T-cell (primary cell): ENCODE measurements around the gene WDR45B. TPM values are rescaled to one million over a fixed set of nuclear protein-coding genes. Genes with fewer than 3 reads are reported as not detected.

Experiments
- ATAC-seq, 4 experiments: fragments of 200-7000 bp in 3 of 4; fragments of 150-1000 bp in 1 of 4; cut with Tn5 transposase; replicated peaks in 1 of 4; 1 replicate in 3 of 4; 2 replicates in 1 of 4; pipeline ENCODE4 v1.10.0; 2021; ENCODE audit warnings: moderate library complexity in 3 of 4, mild to moderate bottlenecking in 2 of 4, moderate number of reproducible peaks in 1 of 4
- CTCF ChIA-PET, 2 donors: fragments of 300-600 bp; sonication (Branson Sonifier 250); formaldehyde crosslinking; loops; one replicate each; lab custom pipeline; 2022; ENCODE audit warnings: antibody characterized with exemption in 2 of 2; lab: Charles Lee
- POLR2A ChIA-PET, 2 donors: fragments of 300-600 bp; sonication (Branson Sonifier 250); formaldehyde crosslinking; loops; one replicate each; lab custom pipeline; 2022; ENCODE audit warnings: antibody characterized with exemption in 2 of 2; lab: Charles Lee
- DNase-seq, 35 experiments: peaks; one replicate each; pipeline versions ENCODE4 v3.0.0 to v3.0.0-alpha.2; 2013 to 2023
- H3K27ac ChIP-seq: one replicate; pipeline ENCODE4 v1.5.1; 2013; ENCODE audit warnings: low read length
- H3K27me3 ChIP-seq, 2 experiments: replicated peaks in 1 of 2; 1 replicate in 1 of 2; 2 replicates in 1 of 2; pipeline versions ENCODE4 v1.6.1 to v1.7.0; 2013; ENCODE audit warnings: low read length in 1 of 2, mixed read lengths in 1 of 2; ENCODE audit not compliant: control insufficient read depth in 2 of 2, insufficient read depth in 2 of 2; ENCODE audit errors: extremely low read depth in 1 of 2
- H3K36me3 ChIP-seq, 2 donors: 1 replicate in 1 of 2; 2 replicates in 1 of 2; pipeline versions ENCODE4 v1.6.1 to v1.7.0; 2013; ENCODE audit warnings: low read length in 1 of 2; ENCODE audit not compliant: control insufficient read depth in 2 of 2, insufficient read depth in 1 of 2; ENCODE audit errors: extremely low read depth in 1 of 2
- H3K4me1 ChIP-seq, 2 experiments: 1 replicate in 1 of 2; 2 replicates in 1 of 2; pipeline versions ENCODE4 v1.6.1 to v1.7.0; 2013; ENCODE audit warnings: low read length in 2 of 2, mixed read lengths in 1 of 2; ENCODE audit not compliant: insufficient read depth in 2 of 2, control insufficient read depth in 1 of 2; ENCODE audit errors: extremely low read depth in 1 of 2
- H3K4me3 ChIP-seq, 2 donors: 1 replicate in 1 of 2; 2 replicates in 1 of 2; pipeline versions ENCODE4 v1.5.1 to v1.7.0; 2013; ENCODE audit warnings: mild to moderate bottlenecking in 2 of 2, low read length in 1 of 2, moderate library complexity in 1 of 2; ENCODE audit not compliant: control insufficient read depth in 1 of 2; ENCODE audit errors: extremely low read depth in 1 of 2
- H3K9me3 ChIP-seq: 2 replicates; pipeline ENCODE4 v1.7.0; 2013
- H3K27ac Mint-ChIP-seq, 2 donors: one replicate each; pipeline ENCODE4 v1.8.0; 2020 to 2021; ENCODE audit warnings: mild to moderate bottlenecking in 2 of 2, mixed read lengths in 2 of 2
- H3K27me3 Mint-ChIP-seq, 2 donors: one replicate each; pipeline ENCODE4 v1.8.0; 2021 to 2022; ENCODE audit warnings: mixed read lengths in 2 of 2
- H3K36me3 Mint-ChIP-seq: one replicate; pipeline ENCODE4 v1.8.0; 2021; ENCODE audit warnings: mixed read lengths
- H3K4me1 Mint-ChIP-seq, 3 donors: one replicate each; pipeline ENCODE4 v1.8.0; 2020 to 2022; ENCODE audit warnings: mixed read lengths in 3 of 3, mild to moderate bottlenecking in 1 of 3
- H3K4me3 Mint-ChIP-seq, 3 donors: one replicate each; pipeline ENCODE4 v1.8.0; 2020 to 2022; ENCODE audit warnings: mild to moderate bottlenecking in 3 of 3, mixed read lengths in 3 of 3, moderate library complexity in 3 of 3
- H3K9me3 Mint-ChIP-seq, 3 donors: one replicate each; pipeline ENCODE4 v1.8.0; 2020 to 2022; ENCODE audit warnings: mixed read lengths in 3 of 3
- WGBS: methylation state at CpG from one replicate; pipeline ENCODE4 v1.1.5; 2013; ENCODE audit warnings: missing lambda C conversion rate; ENCODE audit not compliant: insufficient coverage; 5-methylcytosine and 5-hydroxymethylcytosine counted together
- total RNA-seq, 35 experiments: library from RNA in 6 of 35; stranded (reverse) in 6 of 35; fragments of 120-200 nt in 1 of 35; gene quantifications; one replicate each; pipeline versions ENCODE4 v1.2.1 to v1.2.4 and lab custom pipeline; 2013 to 2026

WDR45B gene
- total RNA-seq, 5 donors from 2014 or later (not counting 1 experiment from before 2014, with no cell fraction given), result 57.3 to 81.5 (median 59.4) TPM

GRCh38 chr17:82692268-82692667 is 44.0 kb upstream of the WDR45B start:
- ATAC-seq, result no peak
- H3K4me3 ChIP-seq, result no peak overlapping the region

GRCh38 chr17:82691714-82692113 is 43.5 kb upstream of the WDR45B start:
- Histone ChIP-seq H3K27ac (no peak overlapping the region), H3K36me3 (no peaks in the 10 kb centered on the region), H3K4me1 (peaks cover 0 to 1% of the 10 kb centered on the region in 2 experiments), H3K27me3 (peaks cover 0 to 7% of the 10 kb centered on the region in 2 experiments), H3K4me3 (no peak overlapping the region), H3K9me3 (no peaks in the 10 kb centered on the region)
- H3K9me3 Mint-ChIP-seq, result peaks cover 5 to 8% (median 6%) of the 10 kb centered on the region in 3 donors
- no peak for DNase-seq
- no peak for ATAC-seq
- H3K27me3 Mint-ChIP-seq, result no peaks in the 10 kb centered on the region
- POLR2A ChIA-PET, result no interaction called here
- H3K27ac Mint-ChIP-seq, result no peak overlapping the region
- H3K36me3 Mint-ChIP-seq, result peaks cover 12% of the 10 kb centered on the region
- WGBS, result 89% methylated on average over 7 of the region's 17 CpGs
- no peak overlapping the region for H3K4me3 Mint-ChIP-seq
- CTCF ChIA-PET, result no interaction called here
- H3K4me1 Mint-ChIP-seq, result no peaks in the 10 kb centered on the region

More at GRCh38 chr17:82692268-82692667, 44.0 kb upstream of the WDR45B start:
- no peaks in the 10 kb centered on the region for H3K9me3 ChIP-seq
- CTCF ChIA-PET, result no interaction called here
- H3K27me3 Mint-ChIP-seq, result no peaks in the 10 kb centered on the region
- H3K27ac Mint-ChIP-seq, result no peak overlapping the region
- peaks cover 5 to 8% (median 6%) of the 10 kb centered on the region in 3 donors for H3K9me3 Mint-ChIP-seq
- H3K27me3 ChIP-seq, result peaks cover 0 to 13% of the 10 kb centered on the region in 2 experiments
- H3K27ac ChIP-seq, result no peak overlapping the region
- DNase-seq, result no peak
- H3K36me3 ChIP-seq, result no peaks in the 10 kb centered on the region
- peaks cover 12% of the 10 kb centered on the region for H3K36me3 Mint-ChIP-seq
- peaks cover 0 to 7% of the 10 kb centered on the region in 2 experiments for H3K4me1 ChIP-seq
- WGBS, result 91% methylated on average over 10 of the region's 16 CpGs
- peaks cover 0 to 4% (median 2%) of the 10 kb centered on the region in 3 donors for H3K4me1 Mint-ChIP-seq
- H3K4me3 Mint-ChIP-seq, result no peak overlapping the region
- POLR2A ChIA-PET, result interaction anchor here in 1 of 2 donors (0.6 kb wide), 1 partner anchor 61 kb away, joined by 3 read pairs; no protein-coding TSS in a partner anchor

- ChIA-PET CTCF (interaction anchor here in 1 of 2 donors (0.7 kb wide), 1 partner anchor 31 kb away, joined by 3 read pairs; no protein-coding TSS in a partner anchor), POLR2A (no interaction called here)
- no peak for ATAC-seq
- H3K27me3 Mint-ChIP-seq, result no peaks in the 10 kb centered on the region
- no peak overlapping the region for H3K27ac Mint-ChIP-seq
- Histone ChIP-seq H3K4me1 (no peaks in the 10 kb centered on the region), H3K36me3 (no peaks in the 10 kb centered on the region), H3K9me3 (no peaks in the 10 kb centered on the region), H3K27me3 (peaks cover 0 to under 1% of the 10 kb centered on the region in 2 experiments), H3K4me3 (no peak overlapping the region), H3K27ac (no peak overlapping the region)
- no peak overlapping the region for H3K4me3 Mint-ChIP-seq
- H3K36me3 Mint-ChIP-seq, result peaks cover 12% of the 10 kb centered on the region
- peaks cover 5 to 8% (median 6%) of the 10 kb centered on the region in 3 donors for H3K9me3 Mint-ChIP-seq
- no peaks in the 10 kb centered on the region for H3K4me1 Mint-ChIP-seq
- no peak for DNase-seq
- WGBS, result 94% methylated on average over 9 of the region's 18 CpGs
These were observed 42.7 kb upstream of the WDR45B start for GRCh38 chr17:82690786-82691489.

GRCh38 chr17:82689077-82689476 is 40.8 kb upstream of the WDR45B start:
- no peak for ATAC-seq
- Histone ChIP-seq H3K36me3 (peaks cover 0 to 2% of the 10 kb centered on the region in 2 donors), H3K9me3 (no peaks in the 10 kb centered on the region), H3K4me3 (no peak overlapping the region), H3K4me1 (no peaks in the 10 kb centered on the region), H3K27ac (no peak overlapping the region), H3K27me3 (no peaks in the 10 kb centered on the region)
- H3K36me3 Mint-ChIP-seq, result peaks cover 5% of the 10 kb centered on the region
- H3K4me1 Mint-ChIP-seq, result no peaks in the 10 kb centered on the region
- no peak overlapping the region for H3K27ac Mint-ChIP-seq
- H3K4me3 Mint-ChIP-seq, result no peak overlapping the region
- no peaks in the 10 kb centered on the region for H3K27me3 Mint-ChIP-seq
- no peak for DNase-seq
- 93% methylated on average over 7 of the region's 8 CpGs for WGBS
- CTCF ChIA-PET, result no interaction called here
- POLR2A ChIA-PET, result no interaction called here
- H3K9me3 Mint-ChIP-seq, result no peaks in the 10 kb centered on the region

GRCh38 chr17:82687871-82688270 is 39.6 kb upstream of the WDR45B start:
- Mint-ChIP-seq H3K36me3 (peaks cover 5% of the 10 kb centered on the region), H3K27ac (no peak overlapping the region), H3K4me1 (no peaks in the 10 kb centered on the region), H3K9me3 (no peaks in the 10 kb centered on the region), H3K4me3 (no peak overlapping the region), H3K27me3 (no peaks in the 10 kb centered on the region)
- Histone ChIP-seq H3K27ac (no peak overlapping the region), H3K4me1 (no peaks in the 10 kb centered on the region), H3K27me3 (no peaks in the 10 kb centered on the region), H3K4me3 (no peak overlapping the region), H3K36me3 (peaks cover 0 to 2% of the 10 kb centered on the region in 2 donors), H3K9me3 (no peaks in the 10 kb centered on the region)
- WGBS, result 97% methylated on average over 5 of the region's 9 CpGs
- POLR2A ChIA-PET, result no interaction called here
- CTCF ChIA-PET, result no interaction called here
- ATAC-seq (no peak), DNase-seq (no peak)

GRCh38 chr17:82687375-82687861 is 39.2 kb upstream of the WDR45B start:
- Mint-ChIP-seq H3K27me3 (no peaks in the 10 kb centered on the region), H3K36me3 (peaks cover 6% of the 10 kb centered on the region), H3K4me1 (no peaks in the 10 kb centered on the region), H3K9me3 (peaks cover 0 to under 1% (median 0%) of the 10 kb centered on the region in 3 donors), H3K27ac (no peak overlapping the region), H3K4me3 (no peak overlapping the region)
- CTCF ChIA-PET, result no interaction called here
- 87% methylated on average over 7 of the region's 10 CpGs for WGBS
- peaks cover 0 to 2% of the 10 kb centered on the region in 2 donors for H3K36me3 ChIP-seq
- H3K4me3 ChIP-seq, result no peak overlapping the region
- DNase-seq (no peak), ATAC-seq (no peak)
- POLR2A ChIA-PET, result no interaction called here
- no peaks in the 10 kb centered on the region for H3K27me3 ChIP-seq
- no peaks in the 10 kb centered on the region for H3K9me3 ChIP-seq
- H3K27ac ChIP-seq, result no peak overlapping the region
- no peaks in the 10 kb centered on the region for H3K4me1 ChIP-seq
